Osteocyte (in vitro differentiated cells): ENCODE results near the gene CLIC3. TPM values are rescaled to one million over a fixed set of nuclear protein-coding genes. Genes with fewer than 3 reads are reported as not detected.

Experiments
- DNase-seq: peaks from one replicate; pipeline ENCODE4 v3.0.0; 2021; ENCODE audit warnings: mixed read lengths; ENCODE audit not compliant: unreplicated experiment; ENCODE audit errors: extremely low spot score
- H3K27ac Mint-ChIP-seq: one replicate; pipeline ENCODE4 v1.8.0; 2021; ENCODE audit warnings: mild to moderate bottlenecking, mixed read lengths; ENCODE audit not compliant: unreplicated experiment
- H3K27me3 Mint-ChIP-seq: one replicate; pipeline ENCODE4 v1.8.0; 2021; ENCODE audit warnings: mixed read lengths; ENCODE audit not compliant: unreplicated experiment
- H3K36me3 Mint-ChIP-seq: one replicate; pipeline ENCODE4 v1.8.0; 2021; ENCODE audit warnings: mixed read lengths; ENCODE audit not compliant: unreplicated experiment
- H3K4me1 Mint-ChIP-seq: one replicate; pipeline ENCODE4 v1.8.0; 2021; ENCODE audit warnings: mixed read lengths; ENCODE audit not compliant: unreplicated experiment
- H3K4me3 Mint-ChIP-seq: one replicate; pipeline ENCODE4 v1.8.0; 2021; ENCODE audit warnings: mild to moderate bottlenecking, moderate library complexity, mixed read lengths; ENCODE audit not compliant: unreplicated experiment
- H3K9me3 Mint-ChIP-seq: one replicate; pipeline ENCODE4 v1.8.0; 2021; ENCODE audit warnings: mixed read lengths; ENCODE audit not compliant: unreplicated experiment
- CTCF ChIP-seq: fragments of 200-600 bp; sonication (generic); IDR thresholded peaks from 2 replicates; pipeline ENCODE4 v1.5.0; 2021; ENCODE audit warnings: antibody characterized with exemption, mild to moderate bottlenecking, moderate library complexity
- total RNA-seq: library from RNA; stranded (reverse); gene quantifications from 2 replicates; pipeline ENCODE4 v1.2.1, GENCODE V29; 2021

CLIC3 gene
- total RNA-seq, 1 donor from 2014 or later = not detected

- H3K27me3 Mint-ChIP-seq = no peaks in the 10 kb centered on the region
- no peak for TF ChIP-seq CTCF
- no peak for DNase-seq
- H3K9me3 Mint-ChIP-seq = no peaks in the 10 kb centered on the region
- H3K4me1 Mint-ChIP-seq = peaks cover 39% of the 10 kb centered on the region
- no peaks in the 10 kb centered on the region for H3K36me3 Mint-ChIP-seq
- peak overlapping the region; percentile 74 for H3K27ac Mint-ChIP-seq
- H3K4me3 Mint-ChIP-seq = no peak overlapping the region
Measured at GRCh38 chr9:137000177-137000930, 4.0 kb upstream of the CLIC3 start.

- TF ChIP-seq CTCF = peak; percentile 20
- peak overlapping the region; percentile 59 for H3K27ac Mint-ChIP-seq
- H3K36me3 Mint-ChIP-seq = no peaks in the 10 kb centered on the region
- no peaks in the 10 kb centered on the region for H3K9me3 Mint-ChIP-seq
- DNase-seq = no peak
- H3K4me3 Mint-ChIP-seq = no peak overlapping the region
- no peaks in the 10 kb centered on the region for H3K27me3 Mint-ChIP-seq
- H3K4me1 Mint-ChIP-seq = peaks cover 45% of the 10 kb centered on the region
Measured at GRCh38 chr9:136997830-136998234, 1.5 kb upstream of the CLIC3 start.

GRCh38 chr9:136997371-136997770, 1.0 kb upstream of the CLIC3 start:
- no peak for DNase-seq
- no peaks in the 10 kb centered on the region for H3K27me3 Mint-ChIP-seq
- TF ChIP-seq CTCF = no peak
- H3K36me3 Mint-ChIP-seq = no peaks in the 10 kb centered on the region
- no peak overlapping the region for H3K4me3 Mint-ChIP-seq
- no peaks in the 10 kb centered on the region for H3K9me3 Mint-ChIP-seq
- H3K4me1 Mint-ChIP-seq = peaks cover 45% of the 10 kb centered on the region
- H3K27ac Mint-ChIP-seq = peak overlapping the region; percentile 59

- DNase-seq = no peak
- TF ChIP-seq CTCF = no peak
- no peaks in the 10 kb centered on the region for H3K36me3 Mint-ChIP-seq
- H3K27me3 Mint-ChIP-seq = no peaks in the 10 kb centered on the region
- H3K27ac Mint-ChIP-seq = no peak overlapping the region
- no peak overlapping the region for H3K4me3 Mint-ChIP-seq
- peaks cover 45% of the 10 kb centered on the region for H3K4me1 Mint-ChIP-seq
- H3K9me3 Mint-ChIP-seq = no peaks in the 10 kb centered on the region
Measured at GRCh38 chr9:136995772-136996311, 526 bp downstream of the CLIC3 start.

- no peak for TF ChIP-seq CTCF
- no peak overlapping the region for H3K4me3 Mint-ChIP-seq
- H3K27ac Mint-ChIP-seq = no peak overlapping the region
- H3K9me3 Mint-ChIP-seq = no peaks in the 10 kb centered on the region
- H3K36me3 Mint-ChIP-seq = no peaks in the 10 kb centered on the region
- no peaks in the 10 kb centered on the region for H3K27me3 Mint-ChIP-seq
- H3K4me1 Mint-ChIP-seq = peaks cover 41% of the 10 kb centered on the region
- DNase-seq = no peak
Measured at GRCh38 chr9:136995362-136995761, 1.0 kb downstream of the CLIC3 start.
